ENCODE results near the gene UBL4B.
"Not testable (repeated sequence)": the region's sequence is repeated elsewhere in the genome, so short reads cannot be mapped to it uniquely, and the experiment has no call there.

The UBL4B gene

DNA sequence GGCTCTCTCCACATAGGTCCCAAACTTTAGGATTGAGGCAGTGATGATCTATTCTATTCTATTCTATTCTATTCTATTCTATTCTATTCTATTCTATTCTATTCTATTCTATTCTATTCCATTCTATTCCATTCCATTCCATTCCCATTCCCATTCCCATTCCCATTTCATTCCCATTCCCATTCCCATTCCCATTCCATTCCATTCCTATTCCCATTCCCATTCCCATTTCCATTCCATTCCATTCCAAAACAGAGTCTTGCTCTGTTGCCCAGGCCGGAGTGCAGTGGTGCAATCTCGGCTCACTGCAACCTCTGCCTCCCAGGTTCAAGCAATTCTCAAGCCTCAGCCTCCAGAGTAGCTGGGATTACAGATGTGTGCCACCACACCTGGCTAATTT, 32.2 kb upstream of the UBL4B start:
- H3K4me3 Mint-ChIP-seq; H3K9me3 Mint-ChIP-seq; H3K36me3 Mint-ChIP-seq (ENCODE audit: low read depth); H3K27ac Mint-ChIP-seq: not testable (repeated sequence)
- H3K4me1 Mint-ChIP-seq (ENCODE audit: low read depth) = peaks cover 16% of the 10 kb centered on the region
- peaks cover 50% of the 10 kb centered on the region for H3K27me3 Mint-ChIP-seq

DNA sequence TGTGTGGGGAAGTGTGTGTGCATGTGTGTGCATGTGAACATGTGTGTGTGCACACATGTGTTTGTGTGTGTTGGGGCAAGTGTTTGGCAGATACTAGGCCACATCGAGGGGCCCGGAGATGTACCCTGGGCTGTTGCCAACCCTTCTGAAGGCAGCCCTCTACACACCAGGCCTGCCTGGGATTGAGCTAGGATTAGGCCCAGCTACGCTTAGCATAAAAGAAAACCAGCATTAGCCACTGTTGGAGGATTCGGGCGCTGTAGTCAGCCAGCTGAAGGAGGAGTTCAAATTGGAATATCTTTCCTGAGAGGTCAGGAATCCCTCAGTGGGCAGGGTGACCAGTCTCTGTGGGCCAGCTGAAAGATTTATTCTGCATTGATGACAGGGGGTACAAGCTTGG, 31.2 kb upstream of the UBL4B start:
- H3K27ac Mint-ChIP-seq = no peak overlapping the region
- no peak overlapping the region for H3K4me3 Mint-ChIP-seq
- H3K4me1 Mint-ChIP-seq (ENCODE audit: low read depth) = peaks cover 16% of the 10 kb centered on the region
- peaks cover 59% of the 10 kb centered on the region for H3K27me3 Mint-ChIP-seq
- H3K36me3 Mint-ChIP-seq (ENCODE audit: low read depth) = no peaks in the 10 kb centered on the region
- H3K9me3 Mint-ChIP-seq = no peaks in the 10 kb centered on the region

DNA sequence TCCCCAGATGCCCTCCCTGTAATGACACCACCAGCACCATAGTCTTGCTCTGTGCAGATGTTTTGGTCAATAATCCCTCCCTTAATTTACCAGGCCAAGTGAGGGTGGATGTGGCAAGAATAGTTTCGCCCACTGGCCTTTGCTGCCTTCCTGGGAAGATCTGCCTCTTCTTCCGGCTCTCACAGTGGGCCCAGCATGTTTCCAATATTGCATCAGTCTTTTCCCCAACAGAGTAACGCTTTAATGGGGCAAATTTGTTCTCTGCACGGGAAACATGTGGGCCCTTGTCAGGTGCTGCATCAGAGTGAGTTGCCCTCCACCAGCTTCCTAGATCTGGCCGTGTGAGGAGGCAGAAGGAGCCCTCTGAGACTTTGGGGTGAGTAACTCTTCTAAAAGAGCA, 29.8 kb upstream of the UBL4B start:
- H3K27ac Mint-ChIP-seq = no peak overlapping the region
- no peaks in the 10 kb centered on the region for H3K36me3 Mint-ChIP-seq (ENCODE audit: low read depth)
- H3K9me3 Mint-ChIP-seq = no peaks in the 10 kb centered on the region
- H3K27me3 Mint-ChIP-seq = peaks cover 70% of the 10 kb centered on the region
- H3K4me1 Mint-ChIP-seq (ENCODE audit: low read depth) = peaks cover 16% of the 10 kb centered on the region
- peak overlapping the region; percentile 17 for H3K4me3 Mint-ChIP-seq

DNA sequence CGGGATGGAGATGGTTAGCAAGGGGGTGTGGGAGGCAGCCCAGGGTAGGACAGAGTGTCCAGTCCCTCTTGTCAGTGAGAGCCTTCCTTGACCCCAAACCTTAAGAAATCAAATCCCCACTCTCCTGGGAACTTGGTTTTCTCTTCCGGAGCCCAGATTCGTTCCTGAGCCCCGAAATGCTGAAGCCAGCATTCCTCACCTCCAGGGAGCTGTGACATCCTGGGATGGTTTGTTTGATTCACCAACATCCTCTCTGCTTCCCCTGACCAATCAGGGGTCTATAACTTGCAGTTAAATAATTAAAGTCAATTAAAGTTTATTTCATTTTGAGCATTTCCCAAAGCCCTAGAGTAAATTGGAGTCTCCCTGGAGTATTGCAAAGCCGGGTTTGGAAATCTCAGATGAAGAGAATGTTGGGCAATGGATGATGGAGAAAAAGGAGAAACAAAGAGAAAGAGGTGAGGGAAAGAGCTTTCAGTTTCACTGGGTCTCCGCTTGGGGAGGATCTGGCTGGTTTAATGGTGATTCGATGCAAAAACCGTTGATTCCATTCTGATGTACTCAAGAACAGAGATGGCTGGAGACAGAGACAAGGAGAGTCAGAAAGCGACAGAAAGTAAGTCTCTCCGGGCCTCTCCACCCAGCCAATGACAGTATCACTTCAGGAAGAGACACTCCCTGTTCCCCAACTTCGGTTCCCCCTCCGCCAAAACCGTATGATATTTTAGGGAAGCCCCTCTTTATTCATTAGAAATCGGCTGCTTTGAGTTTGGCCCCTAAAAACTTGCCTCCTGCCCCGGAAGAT, 29.0 kb upstream of the UBL4B start:
- peaks cover 71% of the 10 kb centered on the region for H3K27me3 Mint-ChIP-seq
- peak overlapping the region; percentile 75 for H3K4me3 Mint-ChIP-seq
- no peak overlapping the region for H3K27ac Mint-ChIP-seq
- no peaks in the 10 kb centered on the region for H3K9me3 Mint-ChIP-seq
- peaks cover 16% of the 10 kb centered on the region for H3K4me1 Mint-ChIP-seq (ENCODE audit: low read depth)
- H3K36me3 Mint-ChIP-seq (ENCODE audit: low read depth) = no peaks in the 10 kb centered on the region

DNA sequence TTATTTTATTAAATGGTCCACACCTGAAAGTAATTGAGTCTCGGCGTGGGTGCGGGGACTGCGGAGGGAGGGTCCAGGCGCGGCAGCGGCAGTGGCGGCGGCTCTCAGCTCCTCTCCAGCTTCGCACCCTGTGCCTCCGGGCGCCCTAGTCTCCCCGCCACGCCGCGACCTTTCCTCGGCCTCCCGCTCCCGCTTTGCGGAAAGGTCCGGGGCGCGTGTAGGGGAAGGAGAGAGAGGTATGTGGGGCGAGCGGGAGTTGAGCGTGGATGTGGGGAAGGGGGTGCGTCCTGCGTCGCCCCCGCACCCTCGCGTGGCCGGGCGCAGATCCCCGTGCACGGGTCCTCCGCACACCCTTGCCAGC, 28.4 kb upstream of the UBL4B start:
- peaks cover 67% of the 10 kb centered on the region for H3K27me3 Mint-ChIP-seq
- H3K4me1 Mint-ChIP-seq (ENCODE audit: low read depth) = peaks cover 16% of the 10 kb centered on the region
- no peaks in the 10 kb centered on the region for H3K9me3 Mint-ChIP-seq
- H3K36me3 Mint-ChIP-seq (ENCODE audit: low read depth) = no peaks in the 10 kb centered on the region
- no peak overlapping the region for H3K27ac Mint-ChIP-seq
- H3K4me3 Mint-ChIP-seq = peak overlapping the region; percentile 75

DNA sequence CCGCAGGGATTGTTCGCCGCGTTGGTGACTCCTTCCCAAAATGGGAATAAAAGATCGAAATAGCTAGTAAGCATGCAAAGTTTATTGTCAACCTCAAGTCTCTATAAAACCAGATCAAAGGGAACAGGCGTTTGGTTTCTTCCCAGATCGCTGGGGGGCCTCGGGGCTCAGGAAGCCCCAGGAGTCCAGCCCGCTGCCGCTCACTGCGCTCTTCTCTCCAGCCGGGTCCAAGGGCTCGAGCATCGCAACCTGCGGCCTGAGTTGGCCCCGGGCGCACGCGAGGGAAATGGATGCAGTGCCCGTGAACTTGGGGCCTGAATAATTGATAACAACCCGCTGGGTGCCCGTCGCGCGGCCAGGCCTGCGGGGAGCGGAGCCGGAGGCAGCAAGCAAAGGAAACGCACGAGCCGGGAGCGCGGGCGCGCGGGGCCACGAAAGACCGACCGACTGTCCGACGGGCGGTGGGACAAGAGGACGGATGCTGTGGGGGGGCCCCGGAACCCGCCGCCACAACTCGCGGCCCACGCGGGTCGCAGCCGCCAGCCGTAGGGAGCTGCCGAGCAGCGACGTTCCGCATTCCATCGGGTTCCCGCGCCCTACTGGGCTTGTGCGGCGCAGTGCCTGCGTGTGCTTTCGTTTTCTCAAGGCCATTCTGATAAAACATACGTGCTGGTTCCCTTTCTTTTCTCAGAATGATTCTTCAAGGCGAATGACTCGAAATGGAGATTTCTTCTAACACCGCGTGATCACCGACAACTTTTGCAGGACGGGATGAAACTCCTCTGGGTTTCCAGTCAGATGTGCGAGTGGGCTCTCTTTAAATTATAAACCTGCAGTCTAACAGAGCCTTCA, 27.8 kb upstream of the UBL4B start:
- Mint-ChIP-seq H3K9me3 (no peaks in the 10 kb centered on the region), H3K36me3 (ENCODE audit: low read depth) (no peaks in the 10 kb centered on the region), H3K4me3 (peak overlapping the region; percentile 75), H3K4me1 (ENCODE audit: low read depth) (peaks cover 16% of the 10 kb centered on the region), H3K27me3 (peaks cover 62% of the 10 kb centered on the region), H3K27ac (no peak overlapping the region)

DNA sequence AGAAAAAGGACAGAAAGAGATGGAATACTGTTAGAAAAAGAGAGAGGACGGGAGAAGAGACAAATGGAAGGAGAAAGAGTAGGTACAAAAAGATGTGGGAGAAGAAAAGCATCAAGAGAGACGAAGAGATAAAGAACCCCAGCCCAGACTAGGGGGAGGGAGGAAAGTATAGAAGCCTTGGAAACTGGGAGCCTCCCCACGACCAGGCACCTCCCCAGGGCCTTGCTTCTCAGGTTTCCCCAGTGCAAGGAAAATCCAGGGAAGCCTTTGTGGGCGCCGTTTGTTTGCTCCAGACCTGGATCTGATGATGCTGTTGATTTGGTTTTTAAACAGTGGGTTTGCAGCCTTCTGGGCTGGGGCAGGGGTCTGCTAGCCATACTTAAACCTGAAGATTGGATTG, 26.6 kb upstream of the UBL4B start:
- H3K27me3 Mint-ChIP-seq = peaks cover 54% of the 10 kb centered on the region
- no peaks in the 10 kb centered on the region for H3K9me3 Mint-ChIP-seq
- peaks cover 16% of the 10 kb centered on the region for H3K4me1 Mint-ChIP-seq (ENCODE audit: low read depth)

DNA sequence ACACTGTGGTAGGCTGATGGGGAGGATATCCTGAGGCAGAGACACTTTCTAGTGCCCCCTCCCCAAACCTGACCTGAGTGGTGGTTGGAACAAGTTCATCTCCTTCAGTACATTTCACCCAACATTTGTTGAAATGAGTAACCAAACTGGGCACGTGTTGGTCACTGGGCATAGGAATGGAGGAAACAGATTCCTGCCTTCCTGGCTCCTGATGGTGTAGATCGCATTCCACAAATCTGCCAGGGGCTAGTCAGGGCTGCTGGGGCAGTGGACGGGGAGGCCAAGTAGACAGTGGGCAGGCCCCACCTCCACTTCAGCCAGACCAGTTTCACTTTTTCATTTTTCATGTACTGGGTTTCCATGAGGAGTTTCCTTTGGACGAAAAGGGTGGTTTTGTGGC, 25.3 kb upstream of the UBL4B start:
- Mint-ChIP-seq H3K27me3 (peaks cover 44% of the 10 kb centered on the region), H3K36me3 (ENCODE audit: low read depth) (no peaks in the 10 kb centered on the region), H3K9me3 (no peaks in the 10 kb centered on the region), H3K4me1 (ENCODE audit: low read depth) (peaks cover 16% of the 10 kb centered on the region), H3K4me3 (no peak overlapping the region), H3K27ac (no peak overlapping the region)

More for the DNA sequence above, 26.6 kb upstream of the UBL4B start:
- Mint-ChIP-seq H3K27ac (no peak overlapping the region), H3K36me3 (ENCODE audit: low read depth) (no peaks in the 10 kb centered on the region), H3K4me3 (no peak overlapping the region)

DNA sequence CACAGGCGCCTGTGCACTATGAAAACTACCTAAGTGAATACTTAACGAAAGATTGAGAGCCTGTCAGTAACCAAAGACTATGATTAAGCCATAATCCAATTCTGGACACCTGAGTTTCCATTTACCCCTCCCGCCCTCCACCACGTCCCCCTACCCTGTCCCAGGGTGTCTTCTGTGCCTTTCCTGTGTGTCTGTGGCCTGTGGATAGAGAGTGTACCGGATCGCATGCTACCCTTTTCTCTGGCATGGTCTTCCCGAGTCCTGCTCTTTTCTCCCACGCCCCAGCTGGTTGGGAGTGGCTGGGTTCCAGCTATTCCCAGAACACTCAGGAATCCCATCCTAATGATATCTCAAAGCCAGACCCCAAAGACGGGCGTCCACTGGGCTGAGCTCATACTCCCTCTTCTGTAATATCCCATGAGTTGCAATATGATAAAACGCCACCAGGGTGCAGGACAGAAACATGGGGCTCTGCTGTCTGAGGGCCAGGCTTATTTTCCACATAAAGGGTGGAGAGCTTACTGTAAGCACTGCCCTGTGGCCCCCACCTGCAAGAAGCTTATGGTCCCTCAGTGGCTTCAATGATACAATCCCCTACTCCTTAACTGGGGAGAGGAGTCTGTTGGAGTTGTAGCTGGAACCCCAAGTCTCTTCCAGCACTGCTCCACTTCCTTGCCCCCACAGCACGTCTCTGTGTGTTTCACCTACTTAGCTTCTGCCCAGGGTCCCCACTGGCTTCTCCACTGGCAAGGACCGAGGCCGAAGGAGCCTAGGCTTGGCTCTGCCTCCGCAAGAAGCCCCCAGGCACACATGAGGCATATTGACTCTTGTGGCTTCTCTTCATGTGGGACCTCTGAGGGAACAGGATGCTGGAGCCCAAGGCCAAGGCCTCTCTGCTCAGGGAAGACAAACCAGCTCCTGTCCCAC, 24.2 kb upstream of the UBL4B start:
- peaks cover 16% of the 10 kb centered on the region for H3K4me1 Mint-ChIP-seq (ENCODE audit: low read depth)
- H3K27ac Mint-ChIP-seq = no peak overlapping the region
- H3K9me3 Mint-ChIP-seq = no peaks in the 10 kb centered on the region
- no peaks in the 10 kb centered on the region for H3K36me3 Mint-ChIP-seq (ENCODE audit: low read depth)
- peaks cover 42% of the 10 kb centered on the region for H3K27me3 Mint-ChIP-seq
- H3K4me3 Mint-ChIP-seq = no peak overlapping the region

DNA sequence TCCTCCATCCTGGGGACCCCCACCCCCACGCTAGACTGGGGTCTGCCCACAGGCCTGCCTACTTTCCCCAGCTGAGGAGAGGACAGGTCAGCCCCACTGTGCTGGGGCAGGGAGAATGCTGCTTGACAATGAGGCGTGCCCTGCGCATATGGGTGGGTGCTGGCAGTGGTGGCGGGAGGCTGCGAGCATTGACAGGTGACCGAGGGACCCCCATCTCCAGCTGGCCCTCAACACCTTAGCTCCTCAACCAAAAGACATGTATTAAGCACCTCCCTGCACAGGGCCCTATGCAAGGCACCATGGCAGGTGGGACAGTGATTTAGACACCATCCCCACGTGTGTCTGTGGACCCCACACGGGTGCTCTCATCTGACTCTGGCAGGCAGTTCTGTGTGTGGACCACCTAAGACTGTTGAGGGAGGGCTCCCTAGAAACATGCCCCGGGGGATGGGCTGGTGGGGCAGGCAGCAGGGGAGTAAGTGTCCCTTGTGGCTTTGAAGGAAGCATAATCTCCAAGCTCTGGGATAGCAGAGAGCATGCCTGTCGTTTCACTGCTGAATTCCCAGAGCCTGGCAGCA, 23.4 kb upstream of the UBL4B start:
- no peak overlapping the region for H3K27ac Mint-ChIP-seq

DNA sequence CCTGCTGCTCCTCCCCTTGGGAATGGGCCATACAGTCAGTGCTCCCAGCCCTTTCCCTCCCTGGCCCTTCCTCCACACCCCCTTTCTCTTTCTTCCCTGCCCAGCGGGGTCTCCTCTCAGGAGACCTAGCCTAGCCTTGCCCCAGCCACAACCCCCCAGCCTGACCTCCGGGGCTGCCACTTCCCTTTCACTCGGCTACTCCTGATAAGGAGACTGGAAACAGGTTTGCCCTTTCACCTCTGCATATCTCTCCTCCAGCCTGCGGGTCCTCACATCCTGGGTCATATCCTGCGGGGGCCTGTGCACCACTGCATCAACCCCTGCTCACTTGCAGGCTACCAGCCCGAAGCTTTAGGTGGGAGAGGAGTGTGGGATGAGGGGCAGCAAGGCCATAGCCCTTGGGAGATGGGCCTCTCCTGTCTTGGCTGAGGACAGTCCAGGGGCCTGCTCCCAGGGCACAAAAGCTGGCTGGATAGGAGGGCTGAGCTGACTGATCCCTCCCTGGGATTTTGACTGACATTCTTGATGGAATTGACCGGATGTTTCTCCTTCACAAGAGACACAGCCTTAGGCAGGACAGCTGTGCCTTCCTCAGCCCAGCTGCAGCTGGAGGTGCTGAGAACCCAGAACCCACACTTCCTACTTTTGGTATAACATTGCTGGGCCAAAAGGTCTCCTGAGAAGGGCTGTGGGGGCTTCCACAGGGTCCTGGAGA, 22.5 kb upstream of the UBL4B start:
- peaks cover 34% of the 10 kb centered on the region for H3K27me3 Mint-ChIP-seq
- no peaks in the 10 kb centered on the region for H3K9me3 Mint-ChIP-seq
- H3K4me1 Mint-ChIP-seq (ENCODE audit: low read depth) = peaks cover 2% of the 10 kb centered on the region
- no peak overlapping the region for H3K4me3 Mint-ChIP-seq
- no peak overlapping the region for H3K27ac Mint-ChIP-seq
- no peaks in the 10 kb centered on the region for H3K36me3 Mint-ChIP-seq (ENCODE audit: low read depth)

More for the DNA sequence above, 23.4 kb upstream of the UBL4B start:
- Mint-ChIP-seq H3K27me3 (peaks cover 35% of the 10 kb centered on the region), H3K9me3 (no peaks in the 10 kb centered on the region), H3K36me3 (ENCODE audit: low read depth) (no peaks in the 10 kb centered on the region), H3K4me3 (no peak overlapping the region), H3K4me1 (ENCODE audit: low read depth) (peaks cover 9% of the 10 kb centered on the region)

DNA sequence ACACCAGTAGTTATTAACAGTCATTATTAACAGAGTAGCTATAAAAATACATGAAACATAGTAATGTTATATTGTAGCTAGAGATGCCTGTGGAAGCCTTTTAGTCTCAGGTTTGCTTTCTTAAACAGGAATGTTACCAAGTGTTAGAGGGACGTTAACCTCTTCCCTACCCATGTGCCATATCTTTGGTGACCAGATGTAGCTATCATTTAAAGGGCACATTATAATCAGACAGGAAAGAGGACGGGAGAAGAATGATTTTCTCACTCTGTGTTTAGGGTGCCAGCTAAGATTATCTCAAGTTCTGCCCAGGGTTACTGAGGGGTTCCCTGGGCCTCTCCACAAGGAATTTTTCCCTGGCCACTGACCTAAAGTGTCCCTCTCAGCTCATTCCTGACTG, 20.9 kb upstream of the UBL4B start:
- H3K4me3 Mint-ChIP-seq = no peak overlapping the region
- no peaks in the 10 kb centered on the region for H3K9me3 Mint-ChIP-seq
- H3K4me1 Mint-ChIP-seq (ENCODE audit: low read depth) = no peaks in the 10 kb centered on the region
- peaks cover 22% of the 10 kb centered on the region for H3K27me3 Mint-ChIP-seq
- no peaks in the 10 kb centered on the region for H3K36me3 Mint-ChIP-seq (ENCODE audit: low read depth)
- H3K27ac Mint-ChIP-seq = no peak overlapping the region

DNA sequence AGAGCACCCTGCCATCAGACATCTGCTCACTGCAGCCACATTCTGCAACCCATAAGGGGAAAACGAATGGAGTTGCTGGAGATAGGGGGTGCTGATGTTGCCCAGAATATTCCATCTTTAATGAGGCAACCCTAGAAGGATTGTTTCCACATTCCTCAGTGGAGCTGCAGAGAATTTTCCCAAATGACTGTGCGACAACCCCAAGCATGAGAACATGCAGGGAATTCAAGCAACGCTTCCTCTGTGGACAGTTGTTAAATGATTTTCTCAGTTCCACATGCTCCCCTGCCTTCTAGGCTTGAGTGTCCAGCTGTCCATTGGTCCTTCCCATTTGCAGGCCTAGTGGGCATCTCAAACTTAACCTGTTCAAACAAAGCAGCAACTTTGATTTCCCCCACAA, 20.5 kb upstream of the UBL4B start:
- H3K4me3 Mint-ChIP-seq = no peak overlapping the region
- H3K9me3 Mint-ChIP-seq = no peaks in the 10 kb centered on the region
- H3K27ac Mint-ChIP-seq = no peak overlapping the region
- no peaks in the 10 kb centered on the region for H3K4me1 Mint-ChIP-seq (ENCODE audit: low read depth)
- no peaks in the 10 kb centered on the region for H3K36me3 Mint-ChIP-seq (ENCODE audit: low read depth)
- peaks cover 22% of the 10 kb centered on the region for H3K27me3 Mint-ChIP-seq

DNA sequence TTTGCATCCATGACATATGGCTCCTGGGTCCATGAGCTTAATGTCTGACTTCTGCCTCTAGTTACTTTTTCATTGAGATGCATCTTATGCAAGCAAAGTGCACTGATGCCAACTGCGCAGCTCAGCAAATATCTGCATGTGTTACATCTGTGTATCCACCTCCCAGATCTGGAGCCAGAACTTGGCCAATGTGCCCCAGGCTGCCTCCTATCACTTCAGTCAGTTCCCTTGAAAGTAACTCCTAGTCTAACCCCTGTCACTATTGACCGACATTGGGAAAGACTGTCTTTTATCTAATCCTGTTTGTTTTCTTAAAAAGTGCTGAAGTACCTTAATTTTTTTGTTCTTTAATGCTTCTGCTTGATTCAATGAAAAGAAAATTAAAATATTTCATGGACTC, 19.3 kb upstream of the UBL4B start:
- no peak overlapping the region for H3K4me3 Mint-ChIP-seq
- H3K9me3 Mint-ChIP-seq = no peaks in the 10 kb centered on the region
- no peaks in the 10 kb centered on the region for H3K36me3 Mint-ChIP-seq (ENCODE audit: low read depth)
- H3K4me1 Mint-ChIP-seq (ENCODE audit: low read depth) = no peaks in the 10 kb centered on the region
- H3K27ac Mint-ChIP-seq = no peak overlapping the region
- peaks cover 16% of the 10 kb centered on the region for H3K27me3 Mint-ChIP-seq

Data from stimulated activated naive CD8-positive, alpha-beta T cell treated with anti-CD3 and anti-CD28 coated beads, Interleukin-15, Interleukin-2, amounts not matched to agents 100 ng/mL and 50 ng/mL, for 24 hours (primary cell).